GM12875 (cell line): ENCODE measurements around the gene HEYL.

Experiments
- H3K4me3 ChIP-seq: one replicate; pipeline ENCODE4 v1.5.1; 2011; ENCODE audit warnings: low read depth, low read length, control low read depth
- CTCF ChIP-seq: IDR thresholded peaks from 2 replicates; pipeline ENCODE4 v1.5.1; 2011; ENCODE audit warnings: low read depth, mild to moderate bottlenecking, control low read depth, inconsistent platforms, low read length, moderate library complexity, borderline replicate concordance; ENCODE audit not compliant: insufficient read depth

The HEYL gene

DNA sequence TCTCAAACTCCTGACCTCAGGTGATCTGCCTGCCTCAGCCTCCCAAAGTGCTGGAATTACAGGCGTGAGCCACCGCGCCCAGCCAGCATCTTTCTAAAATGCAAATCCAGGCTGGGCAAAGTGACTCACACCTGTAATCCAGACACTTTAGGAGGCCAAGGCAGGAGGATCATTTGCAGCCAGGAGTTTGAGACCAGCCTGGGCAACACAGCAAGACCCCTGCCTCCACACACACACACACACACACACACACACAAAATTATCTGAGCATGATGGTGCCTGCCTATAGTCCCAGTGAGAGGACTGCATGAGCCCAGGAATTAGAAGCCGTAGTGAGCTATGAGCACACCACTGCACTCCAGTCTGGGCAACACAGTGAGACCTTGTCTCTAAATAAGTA is 46.1 kb downstream of the HEYL start:
- H3K4me3 ChIP-seq = no peak overlapping the region
- no peak for TF ChIP-seq CTCF

DNA sequence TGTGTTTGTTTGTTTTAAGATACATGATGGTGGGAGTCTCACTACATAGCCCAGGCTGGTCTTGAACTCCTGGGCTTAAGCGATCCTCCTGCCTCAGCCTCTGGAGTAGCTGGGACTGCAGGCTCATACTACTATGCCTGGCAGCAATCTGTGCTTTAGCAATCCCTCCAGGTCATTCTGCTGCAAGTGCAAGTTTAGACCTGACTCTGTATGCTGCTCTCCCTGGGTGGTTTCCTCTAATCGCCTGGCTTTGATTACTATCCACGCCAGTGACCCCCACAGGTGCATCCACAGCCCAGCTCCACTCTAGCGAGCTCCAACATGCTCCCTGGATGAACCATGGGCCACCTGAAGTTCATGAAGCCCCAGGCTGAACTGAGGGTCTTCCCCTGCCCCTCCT is 47.4 kb downstream of the HEYL start:
- H3K4me3 ChIP-seq = no peak overlapping the region
- TF ChIP-seq CTCF = no peak

DNA sequence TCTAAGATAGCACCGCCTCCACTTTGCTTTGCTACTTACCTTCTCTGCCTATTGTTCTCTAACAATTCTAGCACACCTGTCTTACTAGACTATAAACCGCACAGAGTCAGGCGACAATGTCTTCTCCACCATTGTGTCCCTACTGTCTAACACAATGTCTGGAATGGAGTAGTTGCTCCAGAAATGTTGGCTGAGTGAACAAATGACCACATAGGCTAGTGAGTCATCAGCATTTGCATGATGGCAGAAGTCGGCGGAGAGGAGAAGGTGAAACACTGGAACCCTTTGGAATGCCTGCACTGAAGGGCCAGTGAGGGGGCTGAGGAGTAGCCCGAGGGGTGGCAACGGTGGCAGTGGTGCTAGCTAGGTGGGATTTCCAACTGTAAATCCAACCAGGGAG is 48.9 kb downstream of the HEYL start:
- no peak for TF ChIP-seq CTCF

GRCh38 chr1:39585933-39586332 is 53.5 kb downstream of the HEYL start:
- H3K4me3 ChIP-seq = no peak overlapping the region
- no peak for TF ChIP-seq CTCF

More for the DNA sequence above, 48.9 kb downstream of the HEYL start:
- no peak overlapping the region for H3K4me3 ChIP-seq

DNA sequence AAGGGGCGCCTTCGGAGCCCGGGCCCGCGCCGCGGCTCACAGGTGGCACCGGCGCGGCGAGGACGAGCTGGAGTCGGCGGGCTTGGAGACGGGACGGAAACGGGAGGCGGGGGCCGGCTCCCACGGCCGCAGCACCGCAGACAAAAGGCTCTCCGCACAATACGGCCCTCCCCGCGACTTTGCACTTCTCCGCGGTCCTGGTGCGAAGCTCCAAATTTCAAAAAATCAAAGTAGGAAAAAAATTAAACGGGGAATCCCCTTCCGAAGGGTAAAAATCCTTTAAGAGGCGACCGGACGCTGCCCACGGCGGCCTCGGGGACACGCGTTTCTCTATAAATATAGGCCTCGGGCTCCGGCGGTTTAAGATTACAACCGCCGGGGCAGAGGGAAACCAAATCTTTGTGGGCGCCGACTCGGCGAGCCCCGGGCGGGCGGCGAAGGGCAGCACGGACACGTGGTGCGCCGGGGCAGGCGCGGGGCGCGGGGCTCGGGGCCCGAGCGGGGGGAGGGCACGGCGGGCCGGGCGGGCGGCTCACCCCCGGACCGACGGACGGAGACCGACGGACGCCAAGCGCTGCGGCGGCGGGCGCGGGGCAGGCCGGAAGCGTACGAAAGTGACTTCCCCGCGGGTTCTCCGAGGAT is 63.3 kb downstream of the HEYL start:
- no peak for TF ChIP-seq CTCF
- H3K4me3 ChIP-seq = peak overlapping the region; percentile 81

DNA sequence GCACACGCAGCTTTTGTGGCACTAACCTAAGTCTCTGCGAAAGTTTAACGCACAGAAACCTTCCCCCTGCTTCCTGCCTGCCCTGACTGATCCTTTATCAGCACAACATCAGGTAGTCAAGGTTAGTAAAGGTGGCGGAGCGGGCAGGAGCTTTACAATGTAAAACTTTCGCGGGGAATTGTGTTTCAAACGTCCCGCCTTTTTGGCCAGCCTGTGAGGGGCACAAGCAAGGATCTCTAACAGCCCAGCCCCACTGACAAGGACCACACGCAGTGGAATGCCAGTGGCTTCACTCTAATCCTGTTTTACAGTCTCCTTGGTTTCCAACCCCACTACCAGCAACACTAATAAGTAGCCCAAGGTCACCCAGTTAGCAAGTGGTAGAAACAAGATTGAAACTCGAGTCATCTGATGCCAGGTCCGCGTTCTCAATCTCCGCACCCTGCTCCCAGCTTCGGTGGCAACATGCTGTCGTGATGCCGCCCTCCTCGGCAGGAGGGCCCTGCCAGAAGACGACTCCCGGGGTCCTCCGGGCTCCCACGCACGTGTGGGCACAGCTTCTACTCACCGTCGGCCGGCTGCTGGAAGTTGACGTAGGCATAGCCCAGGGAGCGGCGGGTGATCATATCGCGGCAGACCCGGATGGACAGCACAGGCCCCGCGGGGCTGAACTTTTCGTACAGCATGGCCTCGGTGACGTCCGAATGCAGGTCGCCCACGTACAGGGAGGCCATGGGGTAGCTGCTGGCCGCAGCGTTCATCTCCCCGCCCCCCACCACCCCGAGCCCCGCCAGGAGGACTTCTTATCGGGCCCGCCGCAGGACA is 64.0 kb downstream of the HEYL start:
- H3K4me3 ChIP-seq = peak overlapping the region; percentile 81
- no peak for TF ChIP-seq CTCF

DNA sequence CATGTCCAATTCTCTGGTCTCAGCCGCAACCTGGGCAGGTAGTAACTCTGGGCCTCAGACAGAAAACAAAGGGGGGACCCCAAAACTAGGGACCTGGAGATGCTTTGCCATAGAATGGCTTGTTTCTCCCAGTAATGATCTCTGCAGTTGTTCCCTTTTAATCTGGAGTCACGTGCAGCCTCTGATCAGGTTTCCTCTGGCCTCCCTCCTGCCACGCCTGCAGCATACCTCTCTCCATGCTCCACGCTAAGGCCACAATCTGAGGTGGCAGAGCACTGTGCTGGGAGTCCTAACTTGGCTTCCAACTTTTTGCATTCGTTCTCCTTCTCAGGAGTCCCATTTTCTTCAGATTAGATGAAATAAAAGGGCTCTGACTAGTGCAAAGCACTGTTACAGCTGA is 64.8 kb downstream of the HEYL start:
- no peak for TF ChIP-seq CTCF

More for the DNA sequence above, 64.8 kb downstream of the HEYL start:
- peak overlapping the region; percentile 81 for H3K4me3 ChIP-seq
